ENCODE measurements around the gene DCTPP1.

DCTPP1 gene

GRCh38 chr16:30449116-30449435 lies 19.2 kb upstream of the DCTPP1 start:
- no peaks in the 10 kb centered on the region for H3F3A ChIP-seq (ENCODE audit: insufficient read depth, low read length)
- H3K36me3 ChIP-seq (replicated peaks; ENCODE audit: insufficient read depth, low read length), result no peaks in the 10 kb centered on the region
- no peaks in the 10 kb centered on the region for H3K27me3 ChIP-seq (replicated peaks; ENCODE audit: insufficient read depth, low read length)
- no peaks in the 10 kb centered on the region for H3K9me2 ChIP-seq (replicated peaks; ENCODE audit: insufficient read depth, low read length)
- no peak overlapping the region for H2AFZ ChIP-seq (ENCODE audit: low read length)
- no peak overlapping the region for H3K4me3 ChIP-seq (ENCODE audit: low read length)
- H3K79me2 ChIP-seq (ENCODE audit: low read length), result peaks cover 14% of the 10 kb centered on the region
- H4K20me1 ChIP-seq (ENCODE audit: insufficient read depth, low read length), result no peaks in the 10 kb centered on the region
- no peak for DNase-seq
- no peaks in the 10 kb centered on the region for H3K9me3 ChIP-seq (replicated peaks; ENCODE audit: insufficient read depth, low read length)
- no peak overlapping the region for H3K9ac ChIP-seq (ENCODE audit: low read length)
- H3K4me1 ChIP-seq (ENCODE audit: low read length), result peaks cover 13% of the 10 kb centered on the region
- H3K4me2 ChIP-seq (ENCODE audit: low read depth, low read length), result no peak overlapping the region
- H3K27ac ChIP-seq (ENCODE audit: low read length), result no peak overlapping the region
- TF ChIP-seq EZH2 (optimal IDR thresholded peaks at IDR 0.05; ENCODE audit: low read depth, low read length) (no peak), CTCF (IDR thresholded peaks at IDR 0.05; ENCODE audit: low read length) (no peak), EZH2phosphoT487 (IDR thresholded peaks at IDR 0.05; ENCODE audit: low read length) (no peak)

- Histone ChIP-seq H3K4me3 (ENCODE audit: low read length) (no peak overlapping the region), H3K4me1 (ENCODE audit: low read length) (peaks cover 13% of the 10 kb centered on the region), H3K36me3 (replicated peaks; ENCODE audit: insufficient read depth, low read length) (no peaks in the 10 kb centered on the region), H4K20me1 (ENCODE audit: insufficient read depth, low read length) (no peaks in the 10 kb centered on the region), H2AFZ (ENCODE audit: low read length) (no peak overlapping the region), H3K79me2 (ENCODE audit: low read length) (peaks cover 16% of the 10 kb centered on the region), H3F3A (ENCODE audit: insufficient read depth, low read length) (no peaks in the 10 kb centered on the region), H3K27ac (ENCODE audit: low read length) (no peak overlapping the region), H3K9me3 (replicated peaks; ENCODE audit: insufficient read depth, low read length) (no peaks in the 10 kb centered on the region), H3K9ac (ENCODE audit: low read length) (no peak overlapping the region), H3K27me3 (replicated peaks; ENCODE audit: insufficient read depth, low read length) (no peaks in the 10 kb centered on the region), H3K4me2 (ENCODE audit: low read depth, low read length) (no peak overlapping the region), H3K9me2 (replicated peaks; ENCODE audit: insufficient read depth, low read length) (no peaks in the 10 kb centered on the region)
- no peak for TF ChIP-seq CTCF (IDR thresholded peaks at IDR 0.05; ENCODE audit: low read length)
- no peak for TF ChIP-seq EZH2 (optimal IDR thresholded peaks at IDR 0.05; ENCODE audit: low read depth, low read length)
- TF ChIP-seq EZH2phosphoT487 (IDR thresholded peaks at IDR 0.05; ENCODE audit: low read length), result no peak
- no peak for DNase-seq
Observed at GRCh38 chr16:30447512-30448226, 17.8 kb upstream of the DCTPP1 start.

- Histone ChIP-seq H3K27ac (ENCODE audit: low read length) (no peak overlapping the region), H2AFZ (ENCODE audit: low read length) (peak overlapping the region; percentile 83), H3F3A (ENCODE audit: insufficient read depth, low read length) (no peaks in the 10 kb centered on the region), H3K4me1 (ENCODE audit: low read length) (peaks cover 13% of the 10 kb centered on the region), H3K9ac (ENCODE audit: low read length) (no peak overlapping the region), H3K79me2 (ENCODE audit: low read length) (peaks cover 16% of the 10 kb centered on the region), H3K9me2 (replicated peaks; ENCODE audit: insufficient read depth, low read length) (no peaks in the 10 kb centered on the region), H3K36me3 (replicated peaks; ENCODE audit: insufficient read depth, low read length) (no peaks in the 10 kb centered on the region), H3K4me3 (ENCODE audit: low read length) (peak overlapping the region; percentile 81), H3K4me2 (ENCODE audit: low read depth, low read length) (peak overlapping the region; percentile 88), H4K20me1 (ENCODE audit: insufficient read depth, low read length) (no peaks in the 10 kb centered on the region), H3K9me3 (replicated peaks; ENCODE audit: insufficient read depth, low read length) (no peaks in the 10 kb centered on the region), H3K27me3 (replicated peaks; ENCODE audit: insufficient read depth, low read length) (no peaks in the 10 kb centered on the region)
- no peak for TF ChIP-seq CTCF (IDR thresholded peaks at IDR 0.05; ENCODE audit: low read length)
- TF ChIP-seq EZH2 (optimal IDR thresholded peaks at IDR 0.05; ENCODE audit: low read depth, low read length), result no peak
- no peak for DNase-seq
Observed at GRCh38 chr16:30446203-30446595, 16.4 kb upstream of the DCTPP1 start.
